Measurements from ENCODE around the gene C4A. TPM values are rescaled to one million over a fixed set of nuclear protein-coding genes. Genes with fewer than 3 reads are reported as not detected.
A peak's percentile ranks its signal among the peaks of the same experiment; 100 is the strongest.
"Not testable (repeated sequence)": the region's sequence is repeated elsewhere in the genome, so short reads cannot be mapped to it uniquely, and the experiment has no call there.

The C4A gene
- total RNA-seq, 4 donors from 2014 or later, result 181 to 401 (median 227) TPM

DNA sequence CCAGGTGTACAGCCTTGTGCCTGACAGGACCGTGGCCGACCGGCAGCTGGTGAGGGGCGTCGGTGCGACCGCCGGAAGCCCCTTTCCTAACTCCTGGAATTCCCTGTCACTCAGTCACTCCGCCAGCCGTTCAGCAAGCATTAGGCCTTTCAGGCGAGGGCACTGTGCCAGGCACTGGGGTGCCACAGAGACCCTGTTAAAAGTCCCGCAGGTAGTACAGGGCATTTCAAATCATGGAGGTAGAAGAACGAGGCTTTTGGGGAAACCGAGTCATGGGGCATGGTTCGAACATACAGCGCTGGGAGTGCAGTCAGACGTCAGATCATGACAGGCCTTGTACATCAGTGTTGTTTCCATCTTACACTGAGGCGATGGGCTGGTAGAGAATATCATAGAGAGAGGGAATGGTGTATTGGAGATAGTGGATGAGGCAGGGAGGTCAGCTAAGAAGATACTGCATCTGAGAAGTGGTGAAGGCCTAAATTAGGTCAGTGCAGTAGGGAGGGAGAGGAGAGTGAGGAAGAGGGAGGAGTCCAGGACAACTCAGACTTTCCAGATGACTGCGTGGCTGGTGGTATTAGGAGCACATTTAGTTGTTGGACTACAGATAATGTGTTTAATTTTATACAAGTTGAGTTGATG, 9.0 kb upstream of the C4A start:
- Histone ChIP-seq H3K9me3 (no peaks in the 10 kb centered on the region), H3K4me3 (replicated peaks in 1 of 3) (peak overlapping the region; percentile 38 to 91 (median 87)), H3K27ac (peak overlapping the region; percentile 93 to 97 (median 97)), H3K4me1 (peaks cover 12 to 18% of the 10 kb centered on the region in 2 donors), H3K27me3 (no peaks in the 10 kb centered on the region), H3K36me3 (peaks cover 22 to 23% of the 10 kb centered on the region in 2 donors)
- intact Hi-C loops (cut with DNase I), result no loop called here
- DNase-seq, result no peak
- 13 to 14% methylated on average over 11 of the region's 19 CpGs for WGBS, 2 donors
- TF ChIP-seq POLR2A (IDR thresholded peaks at IDR 0.05), result no peak

DNA sequence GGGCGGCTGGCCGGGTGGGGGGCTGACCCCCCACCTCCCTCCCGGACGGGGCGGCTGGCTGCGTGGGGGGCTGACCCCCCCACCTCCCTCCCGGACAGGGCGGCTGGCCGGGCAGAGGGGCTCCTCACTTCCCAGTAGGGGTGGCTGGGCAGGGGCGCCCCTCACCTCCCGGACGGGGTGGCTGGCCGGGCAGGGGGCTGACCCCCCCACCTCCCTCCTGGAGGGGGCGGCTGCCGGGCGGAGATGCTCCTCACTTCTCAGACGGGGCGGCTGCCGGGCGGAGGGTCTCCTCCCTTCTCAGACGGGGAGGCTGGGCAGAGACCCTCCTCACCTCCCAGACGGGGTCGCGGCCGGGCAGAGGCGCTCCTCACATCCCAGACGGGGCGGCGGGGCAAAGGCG, 5.8 kb upstream of the C4A start:
- DNase-seq; H3K27me3 ChIP-seq; H3K36me3 ChIP-seq; H3K27ac ChIP-seq; H3K4me3 ChIP-seq (replicated peaks in 1 of 3); H3K9me3 ChIP-seq; intact Hi-C loops (cut with DNase I): not testable (repeated sequence)
- peaks cover 11 to 12% of the 10 kb centered on the region in 2 donors for H3K4me1 ChIP-seq
- 98 to 100% methylated on average over 1 to 7 of the region's 30 CpGs for WGBS, 2 donors

DNA sequence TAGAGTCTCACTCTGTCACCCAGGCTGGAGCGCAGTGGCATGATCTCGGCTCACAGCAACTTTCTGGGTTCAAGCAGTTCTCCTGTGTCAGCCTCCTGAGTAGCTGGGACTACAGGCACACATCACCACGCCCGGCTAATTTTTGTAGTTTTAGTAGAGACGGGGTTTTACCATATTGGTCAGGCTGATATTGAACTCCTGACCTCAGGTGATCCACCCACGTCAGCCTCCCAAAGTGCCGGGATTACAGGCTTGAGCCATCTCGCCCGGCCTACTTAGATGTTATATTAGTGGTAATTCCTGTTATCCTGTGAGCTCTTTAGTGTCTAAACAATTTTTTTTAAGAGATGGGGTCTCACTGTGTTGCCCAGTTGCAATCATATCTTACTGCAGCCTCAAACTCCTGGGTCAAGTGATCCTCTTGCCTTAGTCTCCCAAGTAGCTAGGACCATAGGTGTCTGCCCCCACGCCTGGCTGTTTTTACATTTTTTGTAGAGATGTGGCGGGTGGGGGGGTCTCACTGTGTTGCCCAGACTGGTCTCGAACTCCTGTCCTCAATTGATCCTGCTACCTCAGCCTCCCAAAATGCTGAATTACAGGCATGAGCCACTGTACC, 3.9 kb upstream of the C4A start:
- Histone ChIP-seq H3K9me3 (no peaks in the 10 kb centered on the region), H3K36me3 (no peaks in the 10 kb centered on the region), H3K4me1 (peaks cover 7 to 8% of the 10 kb centered on the region in 2 donors), H3K27ac (no peak overlapping the region), H3K4me3 (replicated peaks in 1 of 3) (no peak overlapping the region), H3K27me3 (no peaks in the 10 kb centered on the region)
- intact Hi-C loops (cut with DNase I), result no loop called here
- TF ChIP-seq, protein P1, sequence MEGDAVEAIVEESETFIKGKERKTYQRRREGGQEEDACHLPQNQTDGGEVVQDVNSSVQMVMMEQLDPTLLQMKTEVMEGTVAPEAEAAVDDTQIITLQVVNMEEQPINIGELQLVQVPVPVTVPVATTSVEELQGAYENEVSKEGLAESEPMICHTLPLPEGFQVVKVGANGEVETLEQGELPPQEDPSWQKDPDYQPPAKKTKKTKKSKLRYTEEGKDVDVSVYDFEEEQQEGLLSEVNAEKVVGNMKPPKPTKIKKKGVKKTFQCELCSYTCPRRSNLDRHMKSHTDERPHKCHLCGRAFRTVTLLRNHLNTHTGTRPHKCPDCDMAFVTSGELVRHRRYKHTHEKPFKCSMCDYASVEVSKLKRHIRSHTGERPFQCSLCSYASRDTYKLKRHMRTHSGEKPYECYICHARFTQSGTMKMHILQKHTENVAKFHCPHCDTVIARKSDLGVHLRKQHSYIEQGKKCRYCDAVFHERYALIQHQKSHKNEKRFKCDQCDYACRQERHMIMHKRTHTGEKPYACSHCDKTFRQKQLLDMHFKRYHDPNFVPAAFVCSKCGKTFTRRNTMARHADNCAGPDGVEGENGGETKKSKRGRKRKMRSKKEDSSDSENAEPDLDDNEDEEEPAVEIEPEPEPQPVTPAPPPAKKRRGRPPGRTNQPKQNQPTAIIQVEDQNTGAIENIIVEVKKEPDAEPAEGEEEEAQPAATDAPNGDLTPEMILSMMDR (IDR thresholded peaks at IDR 0.05), result no peak
- TF ChIP-seq POLR2A (IDR thresholded peaks at IDR 0.05), result no peak
- WGBS, 2 donors, result 93 to 95% methylated on average over 12 of the region's 12 CpGs
- DNase-seq, result no peak

DNA sequence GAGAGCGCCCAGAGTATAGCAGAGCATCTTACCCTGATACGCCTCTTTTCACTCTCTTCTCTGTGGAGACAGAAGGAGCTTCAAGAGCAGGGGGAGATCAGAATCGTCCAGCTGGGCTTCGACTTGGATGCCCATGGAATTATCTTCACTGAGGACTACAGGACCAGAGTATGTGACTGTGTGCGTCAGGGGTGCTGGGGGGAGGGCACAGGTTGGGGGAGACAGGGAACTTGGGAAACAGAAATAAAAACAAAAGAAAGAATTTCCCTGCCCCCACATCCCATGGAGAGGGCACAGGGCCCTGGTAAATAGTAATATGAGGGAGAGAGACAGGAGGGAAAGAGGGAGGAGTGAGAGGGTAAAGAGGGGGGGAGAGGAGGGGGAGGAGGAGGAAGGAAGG, 3.0 kb upstream of the C4A start:
- Histone ChIP-seq H3K27ac (no peak overlapping the region), H3K4me1 (no peaks in the 10 kb centered on the region), H3K4me3 (replicated peaks in 1 of 3) (no peak overlapping the region), H3K27me3 (no peaks in the 10 kb centered on the region), H3K36me3 (no peaks in the 10 kb centered on the region), H3K9me3 (no peaks in the 10 kb centered on the region)
- TF ChIP-seq, protein P1 (IDR thresholded peaks at IDR 0.05), result no peak
- TF ChIP-seq POLR2A (IDR thresholded peaks at IDR 0.05), result no peak
- WGBS, 2 donors, result 92 to 93% methylated on average over 5 of the region's 5 CpGs
- DNase-seq, result no peak
- intact Hi-C loops (cut with DNase I), result no loop called here

DNA sequence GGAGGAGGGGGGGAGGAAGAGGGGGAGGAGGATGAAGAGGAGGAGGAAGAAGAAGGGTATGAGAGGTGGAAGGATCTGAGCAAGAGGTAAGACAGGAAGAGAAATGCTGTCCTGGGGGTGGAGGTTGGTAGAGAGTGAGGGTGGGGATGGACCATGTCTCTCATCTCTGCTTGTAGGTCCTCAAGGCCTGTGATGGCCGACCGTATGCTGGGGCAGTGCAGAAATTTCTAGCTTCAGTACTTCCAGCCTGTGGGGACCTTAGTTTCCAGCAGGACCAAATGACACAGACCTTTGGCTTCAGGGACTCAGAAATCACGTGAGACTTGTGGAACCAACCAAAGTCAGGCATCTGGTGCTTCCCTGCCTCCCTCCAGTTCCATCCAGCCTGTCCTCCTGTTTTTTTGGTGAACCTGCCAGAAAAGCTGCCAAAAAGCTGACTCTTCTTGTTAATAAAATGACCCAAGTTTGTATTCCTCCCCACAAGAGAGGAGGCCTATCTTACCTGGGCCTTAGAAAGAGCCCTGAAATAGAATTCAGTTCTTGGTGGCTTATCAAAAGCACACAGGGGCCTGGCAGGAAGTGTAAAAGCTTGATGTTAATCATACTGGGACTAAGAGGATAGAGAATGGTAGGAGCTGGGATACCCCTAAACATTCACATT, 2.5 kb upstream of the C4A start:
- Histone ChIP-seq H3K27me3 (no peaks in the 10 kb centered on the region), H3K4me3 (replicated peaks in 1 of 3) (no peak overlapping the region), H3K36me3 (no peaks in the 10 kb centered on the region), H3K9me3 (no peaks in the 10 kb centered on the region), H3K27ac (no peak overlapping the region), H3K4me1 (no peaks in the 10 kb centered on the region)
- WGBS, 2 donors, result 84 to 96% methylated on average over 3 of the region's 3 CpGs
- TF ChIP-seq POLR2A (IDR thresholded peaks at IDR 0.05), result no peak
- TF ChIP-seq, protein P1 (IDR thresholded peaks at IDR 0.05), result no peak
- intact Hi-C loops (cut with DNase I), result no loop called here
- DNase-seq, result no peak

DNA sequence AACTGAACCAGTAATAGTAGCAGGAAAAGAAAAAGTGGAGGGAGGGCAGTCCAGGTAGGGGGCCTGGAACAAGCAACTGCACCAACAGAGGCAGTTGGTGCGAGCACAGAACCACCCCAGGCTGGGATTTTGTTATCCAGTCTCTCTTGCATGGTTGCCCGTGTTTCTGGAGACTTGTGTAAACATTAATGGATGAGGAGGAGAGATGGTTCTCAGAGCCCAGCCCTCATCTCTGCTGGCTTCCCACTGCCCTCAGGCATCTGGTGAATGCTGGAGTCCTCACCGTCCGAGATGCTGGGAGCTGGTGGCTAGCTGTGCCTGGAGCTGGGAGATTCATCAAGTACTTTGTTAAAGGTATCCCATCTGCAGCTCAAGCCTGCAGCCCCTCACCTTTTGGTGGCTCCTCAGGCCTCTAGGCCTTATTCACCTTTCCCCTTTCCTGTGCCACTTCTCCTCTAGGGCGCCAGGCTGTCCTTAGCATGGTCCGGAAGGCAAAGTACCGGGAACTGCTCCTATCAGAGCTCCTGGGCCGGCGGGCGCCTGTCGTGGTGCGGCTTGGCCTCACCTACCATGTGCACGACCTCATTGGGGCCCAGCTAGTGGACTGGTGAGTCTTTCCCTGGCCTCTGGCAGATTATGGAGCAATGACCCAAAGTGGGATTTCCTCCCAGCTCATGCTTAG, 1.5 kb upstream of the C4A start:
- intact Hi-C loops (cut with DNase I); H3K4me1 ChIP-seq; H3K9me3 ChIP-seq; DNase-seq; H3K36me3 ChIP-seq; H3K4me3 ChIP-seq (replicated peaks in 1 of 3); H3K27me3 ChIP-seq: not testable (repeated sequence)
- 90 to 92% methylated on average over 9 to 13 of the region's 13 CpGs for WGBS, 2 donors
- H3K27ac ChIP-seq, result peak overlapping the region in 1 of 3 donors; percentile 17

DNA sequence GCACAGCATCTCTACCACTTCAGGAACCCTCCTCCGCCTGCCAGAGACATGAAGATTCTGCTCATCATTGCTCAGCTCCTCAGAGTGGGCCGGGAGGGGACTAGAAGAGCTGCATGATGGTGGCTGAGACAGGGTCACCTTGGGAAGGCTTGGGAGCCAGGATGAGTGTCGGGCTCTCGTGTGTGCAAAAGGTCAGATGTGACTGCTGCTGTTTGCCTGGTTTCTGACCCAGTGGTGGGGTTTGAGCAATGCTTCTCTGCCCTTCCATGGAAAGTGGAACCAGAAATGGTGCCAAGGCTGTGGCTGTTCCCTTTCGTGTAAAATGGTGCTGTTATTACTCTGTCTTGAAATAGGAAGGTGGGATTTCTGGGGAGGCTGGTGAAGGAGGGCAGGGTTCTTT, 859 bp upstream of the C4A start:
- intact Hi-C loops (cut with DNase I), result not testable (repeated sequence)
- WGBS, 2 donors, result no CpG with 5 or more reads among the region's 5 CpGs

DNA sequence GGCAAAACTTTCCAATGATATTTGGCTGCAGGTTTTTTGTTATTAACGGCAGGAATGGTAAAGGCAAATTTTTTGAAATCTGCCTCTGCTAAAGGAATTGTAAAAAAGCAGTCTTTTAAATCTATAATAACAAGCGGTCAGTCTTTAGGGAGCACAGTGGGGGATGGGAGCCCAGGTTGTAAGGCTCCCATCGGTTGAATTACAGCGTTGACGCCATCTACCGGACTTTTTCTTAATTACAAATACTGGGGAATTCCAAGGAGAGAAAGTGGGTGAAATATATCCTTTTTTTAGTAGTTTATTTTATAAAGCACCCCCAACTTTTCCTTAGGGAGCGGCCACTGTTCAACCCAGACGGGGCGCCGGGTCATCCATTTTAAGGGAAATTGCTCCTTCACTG, 7.5 kb downstream of the C4A start:
- DNase-seq; H3K36me3 ChIP-seq; H3K27me3 ChIP-seq; H3K9me3 ChIP-seq; H3K27ac ChIP-seq; intact Hi-C loops (cut with DNase I); H3K4me1 ChIP-seq; H3K4me3 ChIP-seq (replicated peaks in 1 of 3): not testable (repeated sequence)
- no CpG with 5 or more reads among the region's 10 CpGs for WGBS, 2 donors

More for the DNA sequence above, 859 bp upstream of the C4A start:
- H3K36me3 ChIP-seq; H3K27ac ChIP-seq; H3K4me1 ChIP-seq; DNase-seq; H3K27me3 ChIP-seq; H3K9me3 ChIP-seq; H3K4me3 ChIP-seq (replicated peaks in 1 of 3): not testable (repeated sequence)

DNA sequence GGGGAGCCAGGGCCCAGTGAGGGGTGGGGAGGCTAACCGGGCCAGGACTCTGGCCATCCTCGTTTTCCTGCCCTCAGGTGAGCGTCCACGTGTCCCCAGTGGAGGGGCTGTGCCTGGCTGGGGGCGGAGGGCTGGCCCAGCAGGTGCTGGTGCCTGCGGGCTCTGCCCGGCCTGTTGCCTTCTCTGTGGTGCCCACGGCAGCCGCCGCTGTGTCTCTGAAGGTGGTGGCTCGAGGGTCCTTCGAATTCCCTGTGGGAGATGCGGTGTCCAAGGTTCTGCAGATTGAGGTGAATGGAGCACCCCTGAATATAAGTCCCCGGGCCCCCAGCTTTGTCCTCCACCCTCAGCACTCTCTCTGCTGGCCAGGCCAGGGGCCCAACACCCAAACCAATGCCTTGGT, 12.6 kb downstream of the C4A start:
- intact Hi-C loops (cut with DNase I); H3K9me3 ChIP-seq; DNase-seq; H3K27ac ChIP-seq; H3K27me3 ChIP-seq; H3K4me1 ChIP-seq; H3K4me3 ChIP-seq (replicated peaks in 1 of 3); H3K36me3 ChIP-seq: not testable (repeated sequence)
- WGBS, 2 donors, result 96% methylated on average over 8 of the region's 14 CpGs; no CpG with 5 or more reads in 1 of the 2 donors
